ENCODE data around the gene HPCA.

DNA sequence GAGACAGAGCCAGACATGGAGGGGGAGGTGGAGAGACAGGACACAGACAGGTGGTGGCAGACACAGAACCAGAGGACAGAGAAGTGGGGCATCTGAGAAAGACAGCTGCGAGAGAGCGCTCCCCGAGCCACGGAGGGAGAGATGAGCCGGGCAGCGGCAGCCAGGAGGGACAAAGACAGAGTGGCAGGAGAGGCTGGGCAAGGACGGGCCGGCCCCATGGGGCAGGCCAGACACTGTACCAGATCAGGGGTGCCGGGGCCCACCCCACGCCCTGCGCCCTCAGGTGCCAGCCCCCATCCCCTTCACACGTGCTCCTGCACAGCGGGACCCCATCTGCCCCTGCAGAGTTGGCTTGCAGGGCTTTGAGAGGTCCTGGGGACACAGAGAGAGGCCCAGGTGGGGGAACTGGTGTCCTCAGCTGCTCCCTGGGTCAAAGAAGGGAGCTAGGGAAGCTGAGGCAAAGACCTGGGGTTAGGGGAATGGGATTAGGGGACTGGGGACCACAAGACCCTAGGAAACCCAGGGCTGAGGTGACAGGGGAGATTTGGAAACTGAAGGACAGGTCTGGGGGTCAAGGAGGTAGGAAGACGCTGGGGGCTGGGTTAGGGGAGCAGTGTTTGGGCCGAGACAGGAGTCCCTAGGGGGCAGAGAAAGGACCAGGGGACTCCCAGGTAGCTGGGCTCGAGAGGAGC, 16.2 kb upstream of the HPCA start:
- TF ChIP-seq CTCF (IDR thresholded peaks at IDR 0.05; ENCODE audit: insufficient read depth, low read length, poor library complexity, severe bottlenecking) (no peak), EZH2phosphoT487 (conservative IDR thresholded peaks at IDR 0.05; ENCODE audit: low read length) (no peak)

Data from SU-DHL-6 (cell line).